Renal cortex interstitium (tissue), 11 donors: ENCODE results near the gene ATXN1. TPM values are rescaled to one million over a fixed set of nuclear protein-coding genes. Genes with fewer than 3 reads are reported as not detected.

Experiments
- DNase-seq, 11 donors: peaks; one replicate each; pipeline ENCODE4 v3.0.0-alpha.2; 2013; ENCODE audit warnings: low read depth in 9 of 11, low spot score in 4 of 11; ENCODE audit errors: extremely low read depth in 1 of 11
- polyA plus RNA-seq, 3 donors: library from polyadenylated mRNA; unstranded; fragments of 120-200 nt; gene quantifications; one replicate each; pipeline ENCODE4 v1.2.1, GENCODE V29; 2013; ENCODE audit not compliant: insufficient read length in 3 of 3

The ATXN1 gene
- polyA plus RNA-seq, 3 donors = 19.3 to 21.9 (median 19.4) TPM

GRCh38 chr6:16578695-16579285 lies 182.5 kb downstream of the ATXN1 start:
- no peak for DNase-seq

- DNase-seq = no peak
Observed at GRCh38 chr6:16576451-16577368, 184.6 kb downstream of the ATXN1 start.

- no peak for DNase-seq
Observed at GRCh38 chr6:16575655-16576054, 185.6 kb downstream of the ATXN1 start.

- DNase-seq = no peak
Observed at GRCh38 chr6:16572943-16573342, 188.3 kb downstream of the ATXN1 start.

GRCh38 chr6:16572317-16572716 lies 188.9 kb downstream of the ATXN1 start:
- no peak for DNase-seq

GRCh38 chr6:16570946-16571345 lies 190.3 kb downstream of the ATXN1 start:
- DNase-seq = no peak

- DNase-seq = no peak
Observed at GRCh38 chr6:16570221-16570553, 191.1 kb downstream of the ATXN1 start.

GRCh38 chr6:16568128-16568527 lies 193.1 kb downstream of the ATXN1 start:
- no peak for DNase-seq

GRCh38 chr6:16567071-16567470 lies 194.2 kb downstream of the ATXN1 start:
- DNase-seq = no peak

GRCh38 chr6:16564436-16564835 lies 196.8 kb downstream of the ATXN1 start:
- no peak for DNase-seq

GRCh38 chr6:16563628-16564240 lies 197.5 kb downstream of the ATXN1 start:
- DNase-seq = no peak

- DNase-seq = no peak
Observed at GRCh38 chr6:16562498-16562897, 198.8 kb downstream of the ATXN1 start.

- no peak for DNase-seq
Observed at GRCh38 chr6:16559071-16559470, 202.2 kb downstream of the ATXN1 start.

- DNase-seq = no peak
Observed at GRCh38 chr6:16555550-16555949, 205.7 kb downstream of the ATXN1 start.

- no peak for DNase-seq
Observed at GRCh38 chr6:16553531-16553930, 207.7 kb downstream of the ATXN1 start.

- no peak for DNase-seq
Observed at GRCh38 chr6:16551466-16551865, 209.8 kb downstream of the ATXN1 start.

- DNase-seq = no peak
Observed at GRCh38 chr6:16548121-16548520, 213.1 kb downstream of the ATXN1 start.

- DNase-seq = no peak
Observed at GRCh38 chr6:16547587-16547986, 213.7 kb downstream of the ATXN1 start.

GRCh38 chr6:16546861-16547260 lies 214.4 kb downstream of the ATXN1 start:
- DNase-seq = no peak

- no peak for DNase-seq
Observed at GRCh38 chr6:16545382-16545781, 215.9 kb downstream of the ATXN1 start.
